Urothelium cell line (cell line): ENCODE data around the gene SEMA4G.
"Not testable (repeated sequence)": the region's sequence is repeated elsewhere in the genome, so short reads cannot be mapped to it uniquely, and the experiment has no call there.

Experiments used
- DNase-seq: peaks from one replicate; pipeline ENCODE4 v3.0.0; 2011; ENCODE audit warnings: low spot score, mixed read lengths
- FAIRE-seq: peaks from 2 replicates; lab custom pipeline; 2011; peaks lifted over from hg19 to GRCh38; lab: Jason Lieb, UNC

Gene SEMA4G

GRCh38 chr10:100970914-100971811 is 1.9 kb downstream of the SEMA4G start:
- FAIRE-seq (peak; percentile 83), DNase-seq (no peak)

- no peak for DNase-seq
- no peak for FAIRE-seq
These were observed 3.0 kb downstream of the SEMA4G start for GRCh38 chr10:100972115-100972903.

GRCh38 chr10:100972904-100973535 is 3.7 kb downstream of the SEMA4G start:
- no peak for FAIRE-seq
- no peak for DNase-seq

GRCh38 chr10:100975397-100975796 is 6.1 kb downstream of the SEMA4G start:
- FAIRE-seq, DNase-seq: not testable (repeated sequence)

GRCh38 chr10:100976906-100977305 is 7.6 kb downstream of the SEMA4G start:
- no peak for DNase-seq
- FAIRE-seq, result no peak

GRCh38 chr10:100977436-100977835 is 8.1 kb downstream of the SEMA4G start:
- no peak for FAIRE-seq
- DNase-seq, result no peak

- no peak for DNase-seq
These were observed 9.0 kb downstream of the SEMA4G start for GRCh38 chr10:100978121-100978900.

GRCh38 chr10:100978901-100979195 is 9.5 kb downstream of the SEMA4G start:
- no peak for DNase-seq

More at GRCh38 chr10:100978121-100978900, 9.0 kb downstream of the SEMA4G start:
- peak; percentile 32 for FAIRE-seq

GRCh38 chr10:100979791-100980272 is 10.5 kb downstream of the SEMA4G start:
- FAIRE-seq, result no peak
- no peak for DNase-seq

More at GRCh38 chr10:100978901-100979195, 9.5 kb downstream of the SEMA4G start:
- FAIRE-seq, result no peak

GRCh38 chr10:100980311-100980710 is 11.0 kb downstream of the SEMA4G start:
- no peak for FAIRE-seq
- no peak for DNase-seq

GRCh38 chr10:100980711-100981110 is 11.4 kb downstream of the SEMA4G start:
- FAIRE-seq (no peak), DNase-seq (no peak)

GRCh38 chr10:100981178-100981772 is 12.0 kb downstream of the SEMA4G start:
- DNase-seq, result no peak
- no peak for FAIRE-seq

- FAIRE-seq (no peak), DNase-seq (no peak)
These were observed 13.9 kb downstream of the SEMA4G start for GRCh38 chr10:100982916-100983830.

- no peak for FAIRE-seq
- no peak for DNase-seq
These were observed 14.8 kb downstream of the SEMA4G start for GRCh38 chr10:100983868-100984671.

- FAIRE-seq (no peak), DNase-seq (no peak)
These were observed 15.4 kb downstream of the SEMA4G start for GRCh38 chr10:100984672-100985177.

- DNase-seq, result no peak
- FAIRE-seq, result no peak
These were observed 16.0 kb downstream of the SEMA4G start for GRCh38 chr10:100985336-100985735.

- DNase-seq (no peak), FAIRE-seq (no peak)
These were observed 17.3 kb downstream of the SEMA4G start for GRCh38 chr10:100986623-100986951.
